GM12801 (cell line): Measurements from ENCODE around the gene PMS1.

Experiments used
- CTCF ChIP-seq: IDR thresholded peaks from one replicate; pipeline ENCODE4 v1.5.1; 2011; ENCODE audit warnings: control low read depth; ENCODE audit not compliant: insufficient read length; ENCODE audit errors: extremely low read depth

The PMS1 gene

GRCh38 chr2:189821953-189822748, 37.9 kb downstream of the PMS1 start:
- TF ChIP-seq CTCF, result no peak

- TF ChIP-seq CTCF, result no peak
Observed at GRCh38 chr2:189824694-189825396, 40.6 kb downstream of the PMS1 start.

- TF ChIP-seq CTCF, result no peak
Observed at GRCh38 chr2:189826039-189826438, 41.8 kb downstream of the PMS1 start.

- TF ChIP-seq CTCF, result no peak
Observed at GRCh38 chr2:189829102-189829833, 45.0 kb downstream of the PMS1 start.

- TF ChIP-seq CTCF, result no peak
Observed at GRCh38 chr2:189830510-189830909, 46.3 kb downstream of the PMS1 start.

GRCh38 chr2:189834059-189834458, 49.8 kb downstream of the PMS1 start:
- TF ChIP-seq CTCF, result no peak

GRCh38 chr2:189835855-189836558, 51.8 kb downstream of the PMS1 start:
- no peak for TF ChIP-seq CTCF
